ENCODE results near the gene GPR171.

DNA sequence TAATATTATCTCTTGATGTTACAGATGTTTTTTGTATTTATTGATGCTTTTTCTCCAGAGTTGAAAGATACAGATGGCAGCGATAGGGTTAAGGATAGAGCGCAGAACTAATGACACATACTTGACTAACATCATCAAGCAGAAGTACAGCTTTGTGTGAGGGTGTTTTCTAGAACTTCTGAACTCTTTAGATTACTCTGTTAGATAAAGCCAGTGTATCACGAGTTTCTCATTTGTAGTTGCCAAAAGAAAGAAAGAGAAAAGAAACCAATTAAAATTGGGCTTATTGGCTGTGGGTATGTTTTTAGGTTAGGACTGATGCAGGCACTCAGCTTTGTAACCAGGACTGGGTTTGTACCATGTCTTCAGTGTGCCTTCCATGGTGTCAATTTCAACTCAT is 6.6 kb upstream of the GPR171 start:
- TF ChIP-seq POLR2A (IDR thresholded peaks at IDR 0.05) (no peak), POLR2AphosphoS5 (IDR thresholded peaks at IDR 0.05) (no peak)
- TF ChIP-seq, protein P1, sequence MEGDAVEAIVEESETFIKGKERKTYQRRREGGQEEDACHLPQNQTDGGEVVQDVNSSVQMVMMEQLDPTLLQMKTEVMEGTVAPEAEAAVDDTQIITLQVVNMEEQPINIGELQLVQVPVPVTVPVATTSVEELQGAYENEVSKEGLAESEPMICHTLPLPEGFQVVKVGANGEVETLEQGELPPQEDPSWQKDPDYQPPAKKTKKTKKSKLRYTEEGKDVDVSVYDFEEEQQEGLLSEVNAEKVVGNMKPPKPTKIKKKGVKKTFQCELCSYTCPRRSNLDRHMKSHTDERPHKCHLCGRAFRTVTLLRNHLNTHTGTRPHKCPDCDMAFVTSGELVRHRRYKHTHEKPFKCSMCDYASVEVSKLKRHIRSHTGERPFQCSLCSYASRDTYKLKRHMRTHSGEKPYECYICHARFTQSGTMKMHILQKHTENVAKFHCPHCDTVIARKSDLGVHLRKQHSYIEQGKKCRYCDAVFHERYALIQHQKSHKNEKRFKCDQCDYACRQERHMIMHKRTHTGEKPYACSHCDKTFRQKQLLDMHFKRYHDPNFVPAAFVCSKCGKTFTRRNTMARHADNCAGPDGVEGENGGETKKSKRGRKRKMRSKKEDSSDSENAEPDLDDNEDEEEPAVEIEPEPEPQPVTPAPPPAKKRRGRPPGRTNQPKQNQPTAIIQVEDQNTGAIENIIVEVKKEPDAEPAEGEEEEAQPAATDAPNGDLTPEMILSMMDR (IDR thresholded peaks at IDR 0.05 in 8 of 11, conservative IDR thresholded peaks at IDR 0.05 in 3 of 11) = no peak

Data from spleen (tissue), 7 donors.